Uterus (tissue), 4 donors: ENCODE measurements around the gene ATF2. TPM values are rescaled to one million over a fixed set of nuclear protein-coding genes. Genes with fewer than 3 reads are reported as not detected.

Experiments
- DNase-seq, 2 donors: peaks; one replicate each; pipeline ENCODE4 v3.0.0-alpha.2; 2019 to 2020
- H3K27ac ChIP-seq, 2 donors: fragments of 200-600 bp; sonication (generic); 1 replicate in 1 of 2; 2 replicates in 1 of 2; pipeline ENCODE4 v1.5.1; 2016 to 2018
- H3K27me3 ChIP-seq, 2 donors: fragments of 200-600 bp; sonication (generic); one replicate each; pipeline ENCODE4 v1.5.1; 2018 to 2019; ENCODE audit warnings: control low read depth in 1 of 2
- H3K36me3 ChIP-seq, 2 donors: fragments of 200-600 bp; sonication (generic); one replicate each; pipeline ENCODE4 v1.5.1; 2019; ENCODE audit warnings: control low read depth in 1 of 2
- H3K4me1 ChIP-seq, 2 donors: fragments of 200-600 bp; sonication (generic); one replicate each; pipeline ENCODE4 v1.5.1; 2018 to 2019; ENCODE audit warnings: control low read depth in 1 of 2
- H3K4me3 ChIP-seq, 2 donors: fragments of 200-600 bp; sonication (generic); 1 replicate in 1 of 2; 2 replicates in 1 of 2; pipeline ENCODE4 v1.5.1; 2018 to 2019; ENCODE audit warnings: mild to moderate bottlenecking in 1 of 2
- H3K9me3 ChIP-seq, 2 donors: fragments of 200-600 bp; sonication (generic); one replicate each; pipeline ENCODE4 v1.5.1; 2019; ENCODE audit warnings: control low read depth in 1 of 2
- POLR2A ChIP-seq, 2 donors: fragments of 450-650 bp; IDR thresholded peaks; one replicate each; pipeline ENCODE4 v1.6.1; 2016; ENCODE audit warnings: antibody characterized with exemption in 2 of 2, mild to moderate bottlenecking in 1 of 2, moderate library complexity in 1 of 2
- intact Hi-C: fragments of 100-400 bp; cut with DNase I; formaldehyde crosslinking; loops from one replicate; pipeline ENCODE4 v1.15.1; 2023; ENCODE audit warnings: low total_unique reads
- total RNA-seq, 4 donors: library from RNA; depleted of rRNA in 3 of 4; stranded (reverse); fragments of >200 nt in 3 of 4; gene quantifications; one replicate each; pipeline versions ENCODE4 v1.1.0 to v1.2.4, GENCODE V29; 2014 to 2023
- TF ChIP-seq, protein P1 (sequence below), 4 experiments: fragments of 200-600 bp in 2 of 4; fragments of 450-650 bp in 2 of 4; sonication (generic) in 2 of 4; IDR thresholded peaks; one replicate each; pipeline ENCODE4 v1.5.1; 2016 to 2019; ENCODE audit warnings: antibody characterized with exemption in 4 of 4, mild to moderate bottlenecking in 2 of 4, moderate library complexity in 1 of 4
- donor health status: DM: yes; HTN: yes; CAD: no.

ATF2 gene
- total RNA-seq, 4 donors from 2014 or later, result 52.3 to 102 (median 79.2) TPM

DNA sequence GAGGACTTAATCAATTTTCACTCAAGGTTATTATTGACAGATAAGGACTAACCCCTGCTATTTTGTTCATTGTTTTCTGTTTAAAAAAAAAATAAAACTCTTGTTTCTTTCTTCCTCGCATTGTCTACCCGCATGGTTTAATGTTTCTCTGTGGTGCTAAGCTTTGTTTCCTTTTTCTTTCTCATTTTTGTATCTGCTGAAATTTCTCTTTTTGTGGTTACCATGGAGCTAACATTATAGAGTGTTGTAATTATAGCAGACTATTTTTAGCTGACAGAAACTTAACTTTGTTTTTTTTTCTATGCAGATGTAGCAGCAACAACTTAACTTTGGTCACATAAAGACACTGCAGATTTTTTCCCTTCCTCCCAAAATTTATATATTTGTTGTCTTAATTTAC lies 119.7 kb downstream of the ATF2 start:
- H3K36me3 ChIP-seq, result no peaks in the 10 kb centered on the region
- intact Hi-C loops, result no loop called here
- no peak overlapping the region for H3K4me3 ChIP-seq

DNA sequence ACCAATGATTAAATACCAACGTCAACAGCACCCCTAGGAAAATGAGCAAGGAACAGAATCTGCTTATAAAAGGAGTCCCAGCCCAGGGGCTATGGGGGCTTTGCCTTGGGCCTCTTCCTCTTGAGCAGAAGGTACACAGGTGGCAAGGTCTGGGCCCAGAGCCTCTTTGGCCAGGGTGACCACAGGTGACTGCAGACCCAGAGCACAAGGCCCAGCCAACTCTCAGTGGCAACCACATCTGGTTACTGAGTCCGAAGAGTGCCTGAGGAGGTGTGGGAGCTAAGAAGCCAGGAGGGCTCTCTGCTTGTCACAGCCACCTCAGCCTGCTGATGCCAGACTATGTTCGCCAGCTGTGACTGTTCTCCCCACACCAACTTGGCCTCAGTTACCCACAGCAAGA lies 128.5 kb downstream of the ATF2 start:
- Histone ChIP-seq H3K36me3 (no peaks in the 10 kb centered on the region), H3K9me3 (no peaks in the 10 kb centered on the region), H3K27me3 (no peaks in the 10 kb centered on the region), H3K4me3 (no peak overlapping the region), H3K27ac (no peak overlapping the region), H3K4me1 (no peaks in the 10 kb centered on the region)
- intact Hi-C loops, result no loop called here
- no peak for DNase-seq
- no peak for TF ChIP-seq POLR2A (IDR thresholded peaks at IDR 0.05)
- TF ChIP-seq, protein P1, sequence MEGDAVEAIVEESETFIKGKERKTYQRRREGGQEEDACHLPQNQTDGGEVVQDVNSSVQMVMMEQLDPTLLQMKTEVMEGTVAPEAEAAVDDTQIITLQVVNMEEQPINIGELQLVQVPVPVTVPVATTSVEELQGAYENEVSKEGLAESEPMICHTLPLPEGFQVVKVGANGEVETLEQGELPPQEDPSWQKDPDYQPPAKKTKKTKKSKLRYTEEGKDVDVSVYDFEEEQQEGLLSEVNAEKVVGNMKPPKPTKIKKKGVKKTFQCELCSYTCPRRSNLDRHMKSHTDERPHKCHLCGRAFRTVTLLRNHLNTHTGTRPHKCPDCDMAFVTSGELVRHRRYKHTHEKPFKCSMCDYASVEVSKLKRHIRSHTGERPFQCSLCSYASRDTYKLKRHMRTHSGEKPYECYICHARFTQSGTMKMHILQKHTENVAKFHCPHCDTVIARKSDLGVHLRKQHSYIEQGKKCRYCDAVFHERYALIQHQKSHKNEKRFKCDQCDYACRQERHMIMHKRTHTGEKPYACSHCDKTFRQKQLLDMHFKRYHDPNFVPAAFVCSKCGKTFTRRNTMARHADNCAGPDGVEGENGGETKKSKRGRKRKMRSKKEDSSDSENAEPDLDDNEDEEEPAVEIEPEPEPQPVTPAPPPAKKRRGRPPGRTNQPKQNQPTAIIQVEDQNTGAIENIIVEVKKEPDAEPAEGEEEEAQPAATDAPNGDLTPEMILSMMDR (IDR thresholded peaks at IDR 0.05), result no peak

More for the DNA sequence above, 119.7 kb downstream of the ATF2 start:
- H3K9me3 ChIP-seq, result no peaks in the 10 kb centered on the region
- TF ChIP-seq, protein P1 (IDR thresholded peaks at IDR 0.05), result no peak
- no peak for TF ChIP-seq POLR2A (IDR thresholded peaks at IDR 0.05)
- H3K27ac ChIP-seq, result no peak overlapping the region
- no peak for DNase-seq
- H3K27me3 ChIP-seq, result no peaks in the 10 kb centered on the region
- H3K4me1 ChIP-seq, result no peaks in the 10 kb centered on the region

DNA sequence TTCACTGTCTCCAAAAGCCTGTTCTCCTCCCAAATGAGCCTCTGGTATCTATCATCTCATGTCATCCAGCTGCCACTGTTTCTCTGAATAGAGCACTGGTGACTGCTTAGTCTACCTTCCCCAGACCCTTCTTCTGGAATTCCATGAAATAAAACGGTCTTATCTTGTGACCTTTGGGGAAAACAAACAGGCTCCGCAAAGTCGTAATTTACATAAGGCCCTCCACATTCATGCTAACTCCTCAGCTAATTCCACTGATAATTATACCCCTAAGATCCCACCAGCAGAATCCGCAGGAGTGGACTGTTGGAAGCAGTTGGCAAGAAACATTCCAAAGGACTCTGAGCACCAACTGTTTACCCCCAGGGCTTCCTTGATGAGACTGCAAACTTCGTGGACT lies 129.0 kb downstream of the ATF2 start:
- H3K9me3 ChIP-seq, result no peaks in the 10 kb centered on the region
- no peak overlapping the region for H3K4me3 ChIP-seq
- TF ChIP-seq POLR2A (IDR thresholded peaks at IDR 0.05), result no peak
- TF ChIP-seq, protein P1 (IDR thresholded peaks at IDR 0.05), result no peak
- no peaks in the 10 kb centered on the region for H3K27me3 ChIP-seq
- no peak overlapping the region for H3K27ac ChIP-seq
- DNase-seq, result no peak
- no peaks in the 10 kb centered on the region for H3K4me1 ChIP-seq
- intact Hi-C loops, result no loop called here
- H3K36me3 ChIP-seq, result no peaks in the 10 kb centered on the region

DNA sequence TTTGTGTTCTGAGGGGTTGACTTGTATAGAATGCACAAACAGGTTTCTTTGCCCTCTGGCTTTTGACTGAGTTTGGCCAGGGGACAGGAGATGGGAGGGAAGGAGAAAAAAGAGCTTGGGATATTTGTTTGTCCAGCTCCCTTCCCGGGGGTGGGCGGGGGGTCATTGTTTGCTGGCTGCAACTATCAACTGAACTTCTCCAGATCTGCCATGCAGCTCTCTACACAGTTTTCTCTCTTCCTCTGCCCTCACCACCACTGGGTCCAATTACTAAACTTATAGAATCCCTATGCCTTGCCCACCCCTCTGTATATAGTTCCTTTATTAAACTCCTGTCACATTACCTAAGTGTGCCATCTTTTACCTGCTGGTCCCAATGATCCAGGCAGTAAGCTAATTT lies 130.1 kb downstream of the ATF2 start:
- intact Hi-C loops, result no loop called here
- H3K27ac ChIP-seq, result no peak overlapping the region
- no peaks in the 10 kb centered on the region for H3K27me3 ChIP-seq
- H3K4me1 ChIP-seq, result no peaks in the 10 kb centered on the region
- TF ChIP-seq, protein P1 (IDR thresholded peaks at IDR 0.05), result no peak
- no peak for TF ChIP-seq POLR2A (IDR thresholded peaks at IDR 0.05)
- H3K4me3 ChIP-seq, result no peak overlapping the region
- H3K36me3 ChIP-seq, result no peaks in the 10 kb centered on the region
- DNase-seq, result no peak
- H3K9me3 ChIP-seq, result no peaks in the 10 kb centered on the region

DNA sequence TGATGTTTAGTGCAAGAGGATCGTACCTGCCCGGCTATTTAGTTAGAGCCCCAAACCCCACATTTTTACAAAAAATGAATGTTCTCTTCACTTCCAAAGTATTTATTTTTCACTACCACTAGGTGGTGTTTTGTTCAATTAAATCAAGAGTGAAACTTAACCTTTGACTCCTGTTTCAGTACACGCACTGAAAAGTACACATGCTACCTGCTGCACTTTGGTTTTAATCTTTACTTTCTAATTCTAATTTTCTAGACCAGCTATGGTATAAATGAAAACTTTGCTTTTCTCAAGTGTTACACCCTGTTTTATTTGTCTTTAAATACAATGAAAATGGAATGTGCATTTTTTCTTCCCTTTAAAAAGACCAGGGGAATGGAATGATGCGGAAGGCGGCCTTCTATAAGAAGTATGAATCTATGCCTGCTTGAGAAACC lies 131.4 kb downstream of the ATF2 start:
- no peak for DNase-seq
- Histone ChIP-seq H3K27me3 (no peaks in the 10 kb centered on the region), H3K4me1 (no peaks in the 10 kb centered on the region), H3K9me3 (no peaks in the 10 kb centered on the region), H3K27ac (no peak overlapping the region), H3K36me3 (no peaks in the 10 kb centered on the region), H3K4me3 (no peak overlapping the region)
- no peak for TF ChIP-seq POLR2A (IDR thresholded peaks at IDR 0.05)
- TF ChIP-seq, protein P1 (IDR thresholded peaks at IDR 0.05), result peak in 3 of 4 experiments; percentile 16 to 40 (median 36)
- intact Hi-C loops, result no loop called here
